T-helper 17 cell (primary cell): ENCODE measurements around the gene USP53. TPM values are rescaled to one million over a fixed set of nuclear protein-coding genes. Genes with fewer than 3 reads are reported as not detected.
"Not testable (repeated sequence)": the region's sequence is repeated elsewhere in the genome, so short reads cannot be mapped to it uniquely, and the experiment has no call there.

Experiments
- ATAC-seq: fragments of 150-1000 bp; cut with Tn5 transposase; 2 replicates; pipeline ENCODE4 v1.10.0; 2021; ENCODE audit warnings: mild to moderate bottlenecking, moderate library complexity
- DNase-seq, 3 donors: peaks; one replicate each; pipeline versions ENCODE4 v3.0.0 to v3.0.0-alpha.2; 2020 to 2021
- H3K9me3 ChIP-seq: one replicate; pipeline ENCODE4 v1.7.0; 2013; ENCODE audit warnings: low read length, mild to moderate bottlenecking; ENCODE audit not compliant: control insufficient read depth, poor library complexity, severe bottlenecking
- H3K27ac Mint-ChIP-seq: one replicate; pipeline ENCODE4 v1.8.0; 2022; ENCODE audit warnings: mild to moderate bottlenecking, moderate library complexity, mixed read lengths
- H3K27me3 Mint-ChIP-seq: one replicate; pipeline ENCODE4 v1.8.0; 2022; ENCODE audit warnings: mixed read lengths
- H3K36me3 Mint-ChIP-seq: one replicate; pipeline ENCODE4 v1.8.0; 2022; ENCODE audit warnings: low read depth, mixed read lengths
- H3K4me1 Mint-ChIP-seq: one replicate; pipeline ENCODE4 v1.8.0; 2022; ENCODE audit warnings: mild to moderate bottlenecking, mixed read lengths
- H3K4me3 Mint-ChIP-seq: one replicate; pipeline ENCODE4 v1.8.0; 2022; ENCODE audit warnings: mild to moderate bottlenecking, moderate library complexity, mixed read lengths
- total RNA-seq, 4 donors: library from RNA in 2 of 4; stranded (reverse) in 2 of 4; gene quantifications; one replicate each; pipeline ENCODE4 v1.2.3 and lab custom pipeline; 2022 to 2026

The USP53 gene
- total RNA-seq, 2 donors from 2014 or later: 22.4 to 22.9 TPM

- Mint-ChIP-seq H3K27me3 (no peaks in the 10 kb centered on the region), H3K4me1 (no peaks in the 10 kb centered on the region), H3K4me3 (no peak overlapping the region), H3K27ac (no peak overlapping the region), H3K36me3 (peaks cover 6% of the 10 kb centered on the region)
- no peak for DNase-seq
- no peak for ATAC-seq
- no peaks in the 10 kb centered on the region for H3K9me3 ChIP-seq
Measured at GRCh38 chr4:119260528-119260927, 48.0 kb downstream of the USP53 start.

- no peak overlapping the region for H3K4me3 Mint-ChIP-seq
- H3K4me1 Mint-ChIP-seq: no peaks in the 10 kb centered on the region
- ATAC-seq (no peak), DNase-seq (no peak)
- H3K36me3 Mint-ChIP-seq: peaks cover 6% of the 10 kb centered on the region
- no peaks in the 10 kb centered on the region for H3K27me3 Mint-ChIP-seq
- no peaks in the 10 kb centered on the region for H3K9me3 ChIP-seq
- no peak overlapping the region for H3K27ac Mint-ChIP-seq
Measured at GRCh38 chr4:119261986-119262385, 49.5 kb downstream of the USP53 start.

GRCh38 chr4:119264743-119265142 lies 52.2 kb downstream of the USP53 start:
- H3K4me1 Mint-ChIP-seq: no peaks in the 10 kb centered on the region
- DNase-seq (no peak), ATAC-seq (no peak)
- no peak overlapping the region for H3K4me3 Mint-ChIP-seq
- peaks cover 4% of the 10 kb centered on the region for H3K36me3 Mint-ChIP-seq
- no peaks in the 10 kb centered on the region for H3K27me3 Mint-ChIP-seq
- no peak overlapping the region for H3K27ac Mint-ChIP-seq
- no peaks in the 10 kb centered on the region for H3K9me3 ChIP-seq

GRCh38 chr4:119266153-119266552 lies 53.6 kb downstream of the USP53 start:
- no peak overlapping the region for H3K4me3 Mint-ChIP-seq
- peaks cover 4% of the 10 kb centered on the region for H3K36me3 Mint-ChIP-seq
- H3K27ac Mint-ChIP-seq: no peak overlapping the region
- no peak for DNase-seq
- no peak for ATAC-seq
- no peaks in the 10 kb centered on the region for H3K27me3 Mint-ChIP-seq
- no peaks in the 10 kb centered on the region for H3K4me1 Mint-ChIP-seq
- no peaks in the 10 kb centered on the region for H3K9me3 ChIP-seq

- no peaks in the 10 kb centered on the region for H3K27me3 Mint-ChIP-seq
- DNase-seq (no peak), ATAC-seq (no peak)
- H3K27ac Mint-ChIP-seq: no peak overlapping the region
- H3K9me3 ChIP-seq: no peaks in the 10 kb centered on the region
- peaks cover 3% of the 10 kb centered on the region for H3K4me1 Mint-ChIP-seq
- peaks cover 6% of the 10 kb centered on the region for H3K36me3 Mint-ChIP-seq
- no peak overlapping the region for H3K4me3 Mint-ChIP-seq
Measured at GRCh38 chr4:119268466-119268865, 56.0 kb downstream of the USP53 start.

- DNase-seq (no peak), ATAC-seq (no peak)
- H3K27me3 Mint-ChIP-seq: no peaks in the 10 kb centered on the region
- H3K4me1 Mint-ChIP-seq: peaks cover 3% of the 10 kb centered on the region
- peak overlapping the region; percentile 8 for H3K27ac Mint-ChIP-seq
- no peak overlapping the region for H3K4me3 Mint-ChIP-seq
- peaks cover 6% of the 10 kb centered on the region for H3K36me3 Mint-ChIP-seq
- H3K9me3 ChIP-seq: no peaks in the 10 kb centered on the region
Measured at GRCh38 chr4:119271361-119272085, 59.0 kb downstream of the USP53 start.

- H3K27ac Mint-ChIP-seq, H3K36me3 Mint-ChIP-seq, DNase-seq, H3K27me3 Mint-ChIP-seq, H3K9me3 ChIP-seq, ATAC-seq: not testable (repeated sequence)
- Mint-ChIP-seq H3K4me1 (peaks cover 27% of the 10 kb centered on the region), H3K4me3 (peak overlapping the region; percentile 57)
Measured at GRCh38 chr4:119279541-119279940, 67.0 kb downstream of the USP53 start.

- H3K4me3 Mint-ChIP-seq: peak overlapping the region; percentile 57
- not testable (repeated sequence) for H3K27me3 Mint-ChIP-seq
Measured at GRCh38 chr4:119279945-119280344, 67.4 kb downstream of the USP53 start.

GRCh38 chr4:119281393-119281792 lies 68.9 kb downstream of the USP53 start:
- Mint-ChIP-seq H3K4me3 (no peak overlapping the region), H3K36me3 (peaks cover 6% of the 10 kb centered on the region), H3K27me3 (no peaks in the 10 kb centered on the region), H3K27ac (peak overlapping the region; percentile 45), H3K4me1 (peaks cover 34% of the 10 kb centered on the region)
- DNase-seq (no peak), ATAC-seq (no peak)
- H3K9me3 ChIP-seq: no peaks in the 10 kb centered on the region

More at GRCh38 chr4:119279945-119280344, 67.4 kb downstream of the USP53 start:
- H3K9me3 ChIP-seq, H3K36me3 Mint-ChIP-seq, H3K27ac Mint-ChIP-seq, DNase-seq, ATAC-seq: not testable (repeated sequence)
- peaks cover 31% of the 10 kb centered on the region for H3K4me1 Mint-ChIP-seq

- Mint-ChIP-seq H3K4me3 (peak overlapping the region; percentile 92), H3K27me3 (no peaks in the 10 kb centered on the region), H3K36me3 (peaks cover 6% of the 10 kb centered on the region), H3K27ac (peak overlapping the region; percentile 92), H3K4me1 (peaks cover 34% of the 10 kb centered on the region)
- no peak for ATAC-seq
- H3K9me3 ChIP-seq: no peaks in the 10 kb centered on the region
- no peak for DNase-seq
Measured at GRCh38 chr4:119284876-119285780, 72.6 kb downstream of the USP53 start.

- Mint-ChIP-seq H3K4me3 (no peak overlapping the region), H3K4me1 (peaks cover 24% of the 10 kb centered on the region), H3K36me3 (peaks cover 6% of the 10 kb centered on the region), H3K27ac (no peak overlapping the region), H3K27me3 (no peaks in the 10 kb centered on the region)
- DNase-seq (peak in 1 of 3 donors; percentile 7), ATAC-seq (peak; percentile 41)
- no peaks in the 10 kb centered on the region for H3K9me3 ChIP-seq
Measured at GRCh38 chr4:119286377-119287002, 74.0 kb downstream of the USP53 start.

- Mint-ChIP-seq H3K27me3 (no peaks in the 10 kb centered on the region), H3K36me3 (peaks cover 3% of the 10 kb centered on the region), H3K4me3 (no peak overlapping the region), H3K27ac (no peak overlapping the region), H3K4me1 (peaks cover 7% of the 10 kb centered on the region)
- ATAC-seq (no peak), DNase-seq (no peak)
- no peaks in the 10 kb centered on the region for H3K9me3 ChIP-seq
Measured at GRCh38 chr4:119289313-119289712, 76.8 kb downstream of the USP53 start.

GRCh38 chr4:119290598-119290997 lies 78.1 kb downstream of the USP53 start:
- ATAC-seq (no peak), DNase-seq (no peak)
- Mint-ChIP-seq H3K27ac (no peak overlapping the region), H3K4me3 (no peak overlapping the region), H3K36me3 (no peaks in the 10 kb centered on the region), H3K4me1 (no peaks in the 10 kb centered on the region), H3K27me3 (no peaks in the 10 kb centered on the region)
- no peaks in the 10 kb centered on the region for H3K9me3 ChIP-seq
